Esophagus muscularis mucosa (tissue), 3 donors: ENCODE measurements around the gene KIF5C.

Source experiments
- POLR2A ChIP-seq: fragments of 450-650 bp; IDR thresholded peaks from one replicate; pipeline ENCODE4 v1.6.1; 2017; ENCODE audit warnings: antibody characterized with exemption, moderate library complexity, mild to moderate bottlenecking, low read depth
- POLR2AphosphoS5 ChIP-seq, 2 donors: sonication (generic); formaldehyde crosslinking; IDR thresholded peaks; one replicate each; pipeline ENCODE4 v1.6.1; 2017; ENCODE audit warnings: antibody characterized with exemption in 2 of 2
- TF ChIP-seq, protein P1 (sequence below), 3 experiments: fragments of 200-600 bp in 2 of 3; fragments of 450-650 bp in 1 of 3; sonication (generic) in 2 of 3; IDR thresholded peaks; one replicate each; pipeline ENCODE4 v1.5.1; 2017 to 2019; ENCODE audit warnings: antibody characterized with exemption in 3 of 3, mild to moderate bottlenecking in 2 of 3, moderate library complexity in 1 of 3

DNA sequence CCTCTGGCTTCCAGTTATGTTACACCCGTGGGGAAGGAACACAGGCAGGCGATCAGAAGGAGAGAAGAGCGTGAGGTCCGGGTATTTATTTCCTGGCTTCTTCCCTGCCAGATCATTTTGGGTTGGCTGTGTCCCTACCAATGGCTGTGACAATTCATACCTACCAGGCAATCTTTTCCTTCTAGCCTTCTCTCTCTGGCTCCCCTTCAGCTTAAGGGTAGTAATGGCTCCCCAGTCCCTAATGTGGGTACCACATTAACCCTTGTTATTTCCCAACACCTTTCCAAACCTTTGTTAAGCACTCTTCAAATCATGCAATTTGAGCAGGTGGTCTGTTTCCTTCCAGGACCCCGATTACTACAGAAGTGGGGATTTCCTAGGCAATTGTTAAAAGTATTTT is 84.7 kb downstream of the KIF5C start:
- TF ChIP-seq, protein P1, sequence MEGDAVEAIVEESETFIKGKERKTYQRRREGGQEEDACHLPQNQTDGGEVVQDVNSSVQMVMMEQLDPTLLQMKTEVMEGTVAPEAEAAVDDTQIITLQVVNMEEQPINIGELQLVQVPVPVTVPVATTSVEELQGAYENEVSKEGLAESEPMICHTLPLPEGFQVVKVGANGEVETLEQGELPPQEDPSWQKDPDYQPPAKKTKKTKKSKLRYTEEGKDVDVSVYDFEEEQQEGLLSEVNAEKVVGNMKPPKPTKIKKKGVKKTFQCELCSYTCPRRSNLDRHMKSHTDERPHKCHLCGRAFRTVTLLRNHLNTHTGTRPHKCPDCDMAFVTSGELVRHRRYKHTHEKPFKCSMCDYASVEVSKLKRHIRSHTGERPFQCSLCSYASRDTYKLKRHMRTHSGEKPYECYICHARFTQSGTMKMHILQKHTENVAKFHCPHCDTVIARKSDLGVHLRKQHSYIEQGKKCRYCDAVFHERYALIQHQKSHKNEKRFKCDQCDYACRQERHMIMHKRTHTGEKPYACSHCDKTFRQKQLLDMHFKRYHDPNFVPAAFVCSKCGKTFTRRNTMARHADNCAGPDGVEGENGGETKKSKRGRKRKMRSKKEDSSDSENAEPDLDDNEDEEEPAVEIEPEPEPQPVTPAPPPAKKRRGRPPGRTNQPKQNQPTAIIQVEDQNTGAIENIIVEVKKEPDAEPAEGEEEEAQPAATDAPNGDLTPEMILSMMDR (IDR thresholded peaks at IDR 0.05): no peak
- no peak for TF ChIP-seq POLR2AphosphoS5 (IDR thresholded peaks at IDR 0.05)
- no peak for TF ChIP-seq POLR2A
